Activated CD8-positive, alpha-beta T cell treated with anti-CD3 and anti-CD28 coated beads for 36 hours (primary cell): Measurements from ENCODE around the gene CHRNB4. TPM values are rescaled to one million over a fixed set of nuclear protein-coding genes. Genes with fewer than 3 reads are reported as not detected.

Experiments used
- ATAC-seq: fragments of 200-7000 bp; cut with Tn5 transposase; one replicate; pipeline ENCODE4 v1.10.0; 2021; ENCODE audit warnings: mild to moderate bottlenecking, moderate library complexity
- CTCF ChIA-PET: fragments of 350-600 bp; sonication (Branson Sonifier 250); formaldehyde crosslinking; loops from one replicate; lab custom pipeline; 2021; ENCODE audit warnings: antibody characterized with exemption; lab: Charles Lee
- POLR2A ChIA-PET: fragments of 350-600 bp; sonication (Branson Sonifier 250); formaldehyde crosslinking; loops from one replicate; lab custom pipeline; 2021; ENCODE audit warnings: antibody characterized with exemption; lab: Charles Lee
- DNase-seq: peaks from one replicate; pipeline ENCODE4 v3.0.0-alpha.2; 2020
- H3K27ac Mint-ChIP-seq: one replicate; pipeline ENCODE4 v1.8.0; 2021; ENCODE audit warnings: mild to moderate bottlenecking, mixed read lengths
- H3K27me3 Mint-ChIP-seq: one replicate; pipeline ENCODE4 v1.8.0; 2021; ENCODE audit warnings: mixed read lengths
- H3K36me3 Mint-ChIP-seq: one replicate; pipeline ENCODE4 v1.8.0; 2021; ENCODE audit warnings: low read depth, mixed read lengths
- H3K4me1 Mint-ChIP-seq: one replicate; pipeline ENCODE4 v1.8.0; 2021; ENCODE audit warnings: low read depth, mixed read lengths
- H3K4me3 Mint-ChIP-seq: one replicate; pipeline ENCODE4 v1.8.0; 2021; ENCODE audit warnings: mild to moderate bottlenecking, moderate library complexity, mixed read lengths
- H3K9me3 Mint-ChIP-seq: one replicate; pipeline ENCODE4 v1.8.0; 2021; ENCODE audit warnings: mixed read lengths
- intact Hi-C: fragments of 100-400 bp; cut with micrococcal nuclease; formaldehyde crosslinking; loops from one replicate; pipeline ENCODE4 v1.10.0; 2022
- total RNA-seq, 2 experiments: library from RNA; stranded (reverse); gene quantifications; one replicate each; pipeline ENCODE4 v1.2.3, GENCODE V29; 2021
- TF ChIP-seq, protein P1 (sequence below): fragments of 200-600 bp; IDR thresholded peaks from one replicate; pipeline ENCODE4 v1.8.0; 2022; ENCODE audit warnings: antibody characterized with exemption, mild to moderate bottlenecking

CHRNB4 gene
- total RNA-seq, 2 experiments from 2014 or later = not detected

GRCh38 chr15:78650022-78650421, 9.0 kb upstream of the CHRNB4 start:
- H3K27me3 Mint-ChIP-seq = no peaks in the 10 kb centered on the region
- ChIA-PET POLR2A (no interaction called here), CTCF (interaction anchor here (1.2 kb wide), 1 partner anchor 11 kb away, joined by 4 read pairs; no protein-coding TSS in a partner anchor)
- H3K4me1 Mint-ChIP-seq = no peaks in the 10 kb centered on the region
- no peak for DNase-seq
- no peak overlapping the region for H3K4me3 Mint-ChIP-seq
- H3K9me3 Mint-ChIP-seq = no peaks in the 10 kb centered on the region
- intact Hi-C loops = no loop called here
- TF ChIP-seq, protein P1, sequence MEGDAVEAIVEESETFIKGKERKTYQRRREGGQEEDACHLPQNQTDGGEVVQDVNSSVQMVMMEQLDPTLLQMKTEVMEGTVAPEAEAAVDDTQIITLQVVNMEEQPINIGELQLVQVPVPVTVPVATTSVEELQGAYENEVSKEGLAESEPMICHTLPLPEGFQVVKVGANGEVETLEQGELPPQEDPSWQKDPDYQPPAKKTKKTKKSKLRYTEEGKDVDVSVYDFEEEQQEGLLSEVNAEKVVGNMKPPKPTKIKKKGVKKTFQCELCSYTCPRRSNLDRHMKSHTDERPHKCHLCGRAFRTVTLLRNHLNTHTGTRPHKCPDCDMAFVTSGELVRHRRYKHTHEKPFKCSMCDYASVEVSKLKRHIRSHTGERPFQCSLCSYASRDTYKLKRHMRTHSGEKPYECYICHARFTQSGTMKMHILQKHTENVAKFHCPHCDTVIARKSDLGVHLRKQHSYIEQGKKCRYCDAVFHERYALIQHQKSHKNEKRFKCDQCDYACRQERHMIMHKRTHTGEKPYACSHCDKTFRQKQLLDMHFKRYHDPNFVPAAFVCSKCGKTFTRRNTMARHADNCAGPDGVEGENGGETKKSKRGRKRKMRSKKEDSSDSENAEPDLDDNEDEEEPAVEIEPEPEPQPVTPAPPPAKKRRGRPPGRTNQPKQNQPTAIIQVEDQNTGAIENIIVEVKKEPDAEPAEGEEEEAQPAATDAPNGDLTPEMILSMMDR = no peak
- H3K27ac Mint-ChIP-seq = no peak overlapping the region
- ATAC-seq = no peak
- H3K36me3 Mint-ChIP-seq = no peaks in the 10 kb centered on the region

- no peak for DNase-seq
- Mint-ChIP-seq H3K4me3 (no peak overlapping the region), H3K9me3 (no peaks in the 10 kb centered on the region), H3K27me3 (no peaks in the 10 kb centered on the region), H3K36me3 (no peaks in the 10 kb centered on the region), H3K27ac (no peak overlapping the region), H3K4me1 (peaks cover 9% of the 10 kb centered on the region)
- ChIA-PET POLR2A (no interaction called here), CTCF (interaction anchor here (1.1 to 1.4 kb wide), 2 partner anchors 10 to 64 kb away, joined by 3 read pairs; no protein-coding TSS in a partner anchor)
- TF ChIP-seq, protein P1 = no peak
- intact Hi-C loops = no loop called here
- no peak for ATAC-seq
Measured at GRCh38 chr15:78645009-78645408, 4.0 kb upstream of the CHRNB4 start.

- Mint-ChIP-seq H3K27ac (no peak overlapping the region), H3K27me3 (no peaks in the 10 kb centered on the region), H3K4me3 (no peak overlapping the region), H3K4me1 (peaks cover 9% of the 10 kb centered on the region), H3K9me3 (no peaks in the 10 kb centered on the region), H3K36me3 (no peaks in the 10 kb centered on the region)
- ATAC-seq (no peak), DNase-seq (no peak)
- intact Hi-C loops = no loop called here
- ChIA-PET CTCF (interaction anchor here (0.6 to 1.6 kb wide), 3 partner anchors 67 to 539 kb away, joined by 3 to 8 read pairs (median 3); no protein-coding TSS in a partner anchor), POLR2A (interaction anchor here (0.6 kb wide), 1 partner anchor 102 kb away, joined by 4 read pairs; no protein-coding TSS in a partner anchor)
- TF ChIP-seq, protein P1 = no peak
Measured at GRCh38 chr15:78642331-78642730, 1.3 kb upstream of the CHRNB4 start.

DNA sequence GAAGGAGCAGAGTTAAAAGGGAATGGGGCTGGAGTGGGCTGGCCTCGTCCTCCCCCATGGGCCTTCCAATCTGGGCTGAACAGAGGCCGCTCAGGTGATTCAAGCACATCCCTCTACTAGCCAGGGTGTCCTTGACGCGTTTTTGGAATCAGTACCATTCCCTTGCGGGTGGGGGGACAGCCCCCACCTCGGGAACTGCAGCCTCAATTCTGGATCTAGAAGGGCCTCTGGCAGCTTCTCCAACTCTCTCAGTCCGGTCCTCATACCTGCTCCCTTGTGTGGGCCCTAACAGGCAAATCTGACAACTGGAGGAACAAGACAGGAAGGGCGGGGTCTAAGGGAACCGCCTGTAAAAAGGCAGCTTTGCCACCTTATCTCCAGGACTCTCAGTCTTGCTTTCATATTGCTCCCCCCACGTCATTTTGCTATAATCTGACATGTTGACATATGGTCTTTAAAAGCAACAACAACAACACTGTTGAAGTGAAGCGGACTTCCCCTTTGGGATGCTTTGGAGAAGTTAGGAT, 802 bp upstream of the CHRNB4 start:
- ATAC-seq (no peak), DNase-seq (no peak)
- no peaks in the 10 kb centered on the region for H3K36me3 Mint-ChIP-seq
- peaks cover 9% of the 10 kb centered on the region for H3K4me1 Mint-ChIP-seq
- ChIA-PET POLR2A (no interaction called here), CTCF (interaction anchor here (1.0 to 1.6 kb wide), 2 partner anchors 68 to 70 kb away, joined by 3 to 8 read pairs; no protein-coding TSS in a partner anchor)
- intact Hi-C loops = no loop called here
- no peak overlapping the region for H3K27ac Mint-ChIP-seq
- TF ChIP-seq, protein P1 = no peak
- H3K27me3 Mint-ChIP-seq = no peaks in the 10 kb centered on the region
- H3K4me3 Mint-ChIP-seq = peak overlapping the region; percentile 3
- H3K9me3 Mint-ChIP-seq = no peaks in the 10 kb centered on the region

DNA sequence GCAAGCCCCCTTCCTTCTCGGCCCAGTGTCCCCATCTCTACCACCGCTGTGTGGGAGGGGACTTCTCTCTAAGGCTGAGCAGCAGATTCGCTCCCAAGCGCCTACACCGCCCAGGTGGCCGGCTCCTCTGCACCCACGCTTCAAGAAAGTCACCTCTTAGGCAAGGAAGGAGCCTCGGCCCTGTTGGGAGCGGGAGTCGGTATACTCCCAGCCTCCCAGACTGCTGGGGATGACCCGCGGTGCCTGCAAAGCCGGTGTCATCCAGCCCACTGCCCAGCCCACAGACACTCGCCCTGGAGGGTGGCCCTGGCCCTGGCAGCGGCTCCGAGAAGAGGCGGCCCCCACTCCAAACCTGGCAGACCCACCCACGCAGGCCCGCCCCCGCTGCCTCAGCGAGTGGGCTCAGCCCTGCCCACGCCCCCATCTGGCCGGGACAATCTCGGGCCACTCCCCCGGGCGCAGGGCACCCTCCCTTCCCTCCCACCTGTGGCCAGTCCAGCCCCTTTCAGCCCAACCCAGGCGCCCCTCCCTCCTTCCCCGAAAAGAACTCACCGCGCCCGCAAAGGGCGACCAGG, 396 bp downstream of the CHRNB4 start:
- H3K4me1 Mint-ChIP-seq = peaks cover 9% of the 10 kb centered on the region
- H3K4me3 Mint-ChIP-seq = peak overlapping the region; percentile 43
- no peaks in the 10 kb centered on the region for H3K36me3 Mint-ChIP-seq
- no peaks in the 10 kb centered on the region for H3K27me3 Mint-ChIP-seq
- ChIA-PET POLR2A (no interaction called here), CTCF (interaction anchor here (1.6 to 5.0 kb wide), 5 partner anchors 13 to 68 kb away, joined by 5 to 61 read pairs (median 13); no protein-coding TSS in a partner anchor)
- TF ChIP-seq, protein P1 = no peak
- no peak overlapping the region for H3K27ac Mint-ChIP-seq
- ATAC-seq (no peak), DNase-seq (peak; percentile 10)
- intact Hi-C loops = no loop called here
- H3K9me3 Mint-ChIP-seq = no peaks in the 10 kb centered on the region
